H9 (cell line): ENCODE data around the gene SLC9A7. TPM values are rescaled to one million over a fixed set of nuclear protein-coding genes. Genes with fewer than 3 reads are reported as not detected.

Source experiments
- DNase-seq: peaks from one replicate; pipeline ENCODE4 v3.0.0-alpha.2; 2017
- H2AFZ ChIP-seq: one replicate; pipeline ENCODE4 v1.6.1; 2013; ENCODE audit warnings: mild to moderate bottlenecking, low read length, control low read depth, moderate library complexity
- H2AK5ac ChIP-seq: 2 replicates; pipeline ENCODE4 v1.6.1; 2013; ENCODE audit warnings: low read length, control low read depth, mixed read lengths; ENCODE audit not compliant: insufficient read length
- H2BK120ac ChIP-seq: one replicate; pipeline ENCODE4 v1.6.1; 2013; ENCODE audit warnings: low read depth, mild to moderate bottlenecking, low read length, control low read depth, inconsistent platforms; ENCODE audit not compliant: poor library complexity, severe bottlenecking
- H2BK12ac ChIP-seq: 2 replicates; pipeline ENCODE4 v1.6.1; 2013; ENCODE audit warnings: low read length, control low read depth, mixed read lengths, low read depth; ENCODE audit not compliant: insufficient read length
- H2BK15ac ChIP-seq: 2 replicates; pipeline ENCODE4 v1.6.1; 2013; ENCODE audit warnings: low read depth, low read length, control low read depth
- H2BK20ac ChIP-seq: one replicate; pipeline ENCODE4 v1.6.1; 2013; ENCODE audit warnings: low read depth, mild to moderate bottlenecking, low read length, control low read depth, inconsistent platforms; ENCODE audit not compliant: poor library complexity, severe bottlenecking
- H2BK5ac ChIP-seq: 2 replicates; pipeline ENCODE4 v1.6.1; 2013; ENCODE audit warnings: low read length, control low read depth, mixed read lengths; ENCODE audit not compliant: insufficient read length
- H3K14ac ChIP-seq: 2 replicates; pipeline ENCODE4 v1.6.1; 2013; ENCODE audit warnings: low read length, control low read depth; ENCODE audit not compliant: insufficient read depth
- H3K18ac ChIP-seq: 2 replicates; pipeline ENCODE4 v1.6.1; 2013; ENCODE audit warnings: low read depth, mild to moderate bottlenecking, mixed read lengths, low read length, control low read depth; ENCODE audit not compliant: insufficient read length
- H3K23ac ChIP-seq: 2 replicates; pipeline ENCODE4 v1.6.1; 2013; ENCODE audit warnings: low read length, control low read depth, mixed read lengths, low read depth; ENCODE audit not compliant: insufficient read length
- H3K23me2 ChIP-seq: 2 replicates; pipeline ENCODE4 v1.6.1; 2013; ENCODE audit warnings: low read depth, mild to moderate bottlenecking, mixed read lengths, low read length, control low read depth; ENCODE audit not compliant: insufficient read length, poor library complexity, severe bottlenecking
- H3K27ac ChIP-seq: 2 replicates; pipeline ENCODE4 v1.5.1; 2013; ENCODE audit warnings: low read length, control low read depth, mixed read lengths, low read depth; ENCODE audit not compliant: insufficient read length
- H3K27me3 ChIP-seq: 2 replicates; pipeline ENCODE4 v1.6.1; 2013; ENCODE audit warnings: low read length, control low read depth, inconsistent platforms; ENCODE audit not compliant: insufficient read depth
- H3K4ac ChIP-seq: 2 replicates; pipeline ENCODE4 v1.6.1; 2013; ENCODE audit warnings: low read depth, mild to moderate bottlenecking, control low read depth, inconsistent platforms, low read length, moderate library complexity
- H3K4me1 ChIP-seq: 2 replicates; pipeline ENCODE4 v1.6.1; 2013; ENCODE audit warnings: low read length, control low read depth, inconsistent platforms; ENCODE audit not compliant: insufficient read depth
- H3K4me2 ChIP-seq: 2 replicates; pipeline ENCODE4 v1.6.1; 2013; ENCODE audit warnings: low read length, control low read depth, mixed read lengths; ENCODE audit not compliant: insufficient read length, insufficient read depth
- H3K56ac ChIP-seq: 2 replicates; pipeline ENCODE4 v1.6.1; 2013; ENCODE audit warnings: low read depth, mild to moderate bottlenecking, mixed read lengths, low read length, control low read depth; ENCODE audit not compliant: insufficient read length
- H3K79me1 ChIP-seq: 2 replicates; pipeline ENCODE4 v1.6.1; 2013; ENCODE audit warnings: low read depth, mild to moderate bottlenecking, moderate library complexity, low read length, control low read depth, inconsistent platforms; ENCODE audit not compliant: insufficient read depth, poor library complexity, severe bottlenecking
- H3K79me2 ChIP-seq: 2 replicates; pipeline ENCODE4 v1.6.1; 2013; ENCODE audit warnings: low read length, control low read depth, inconsistent platforms; ENCODE audit not compliant: insufficient read depth
- H3K9ac ChIP-seq: 2 replicates; pipeline ENCODE4 v1.6.1; 2013; ENCODE audit warnings: low read length, control low read depth, mixed read lengths; ENCODE audit not compliant: insufficient read length; ENCODE audit errors: extremely low read depth
- H3K9me3 ChIP-seq: one replicate; pipeline ENCODE4 v1.6.1; 2013; ENCODE audit warnings: low read depth, low read length, inconsistent platforms; ENCODE audit not compliant: control insufficient read depth
- H3T11ph ChIP-seq: one replicate; pipeline ENCODE4 v1.6.1; 2013; ENCODE audit warnings: mild to moderate bottlenecking, low read length, control low read depth, inconsistent platforms
- H4K20me1 ChIP-seq: one replicate; pipeline ENCODE4 v1.6.1; 2013; ENCODE audit not compliant: control insufficient read depth, insufficient read length, insufficient read depth
- H4K5ac ChIP-seq: 2 replicates; pipeline ENCODE4 v1.6.1; 2013; ENCODE audit warnings: low read depth, mild to moderate bottlenecking, mixed read lengths, low read length, control low read depth; ENCODE audit not compliant: insufficient read length
- H4K8ac ChIP-seq: replicated peaks from 2 replicates; pipeline ENCODE4 v1.6.1; 2013; ENCODE audit warnings: low read length, control low read depth, mixed read lengths, low read depth; ENCODE audit not compliant: insufficient read length
- H4K91ac ChIP-seq: 2 replicates; pipeline ENCODE4 v1.6.1; 2013; ENCODE audit warnings: low read depth, mild to moderate bottlenecking, moderate library complexity, mixed read lengths, low read length, control low read depth; ENCODE audit not compliant: insufficient read length
- H3K27ac Mint-ChIP-seq, 3 experiments: 2 replicates in 2 of 3; 3 replicates in 1 of 3; pipeline ENCODE4 v1.8.0; 2020 to 2021; ENCODE audit warnings: mixed read lengths in 3 of 3, mild to moderate bottlenecking in 1 of 3, moderate library complexity in 1 of 3
- H3K27me3 Mint-ChIP-seq: 2 replicates; pipeline ENCODE4 v1.8.0; 2021; ENCODE audit warnings: low read depth, mild to moderate bottlenecking, moderate library complexity, mixed read lengths
- H3K36me3 Mint-ChIP-seq, 3 experiments: 2 replicates in 2 of 3; 3 replicates in 1 of 3; pipeline ENCODE4 v1.8.0; 2020 to 2021; ENCODE audit warnings: low read depth in 3 of 3, mixed read lengths in 3 of 3; ENCODE audit not compliant: insufficient read depth in 1 of 3
- H3K4me1 Mint-ChIP-seq, 2 experiments: 2 replicates each; pipeline ENCODE4 v1.8.0; 2020; ENCODE audit warnings: mixed read lengths in 2 of 2
- H3K4me3 Mint-ChIP-seq, 2 experiments: 2 replicates in 1 of 2; 3 replicates in 1 of 2; pipeline ENCODE4 v1.8.0; 2020 to 2021; ENCODE audit warnings: mild to moderate bottlenecking in 2 of 2, mixed read lengths in 2 of 2, moderate library complexity in 1 of 2
- H3K9me3 Mint-ChIP-seq, 2 experiments: 2 replicates in 1 of 2; 3 replicates in 1 of 2; pipeline ENCODE4 v1.8.0; 2020; ENCODE audit warnings: mild to moderate bottlenecking in 2 of 2, mixed read lengths in 2 of 2, moderate library complexity in 1 of 2
- WGBS: extraction: QIAGEN DNeasy Blood & Tissue Kit; methylation state at CpG from one replicate; pipeline ENCODE4 v1.1.7; 2013; ENCODE audit warnings: missing lambda C conversion rate, low lambda C conversion rate, mixed read lengths; ENCODE audit not compliant: insufficient read length; ENCODE audit errors: extremely low coverage; 5-methylcytosine and 5-hydroxymethylcytosine counted together
- total RNA-seq: library from RNA; stranded (reverse); gene quantifications from 2 replicates; pipeline ENCODE4 v1.2.1, GENCODE V29; 2021
- TF ChIP-seq, protein P1 (sequence below): fragments of 200-600 bp; sonication (generic); conservative IDR thresholded peaks from 3 replicates; pipeline ENCODE4 v1.8.0; 2021; ENCODE audit warnings: antibody characterized with exemption, mild to moderate bottlenecking

Gene SLC9A7
- total RNA-seq, 1 experiment from 2014 or later = 5.9 TPM

DNA sequence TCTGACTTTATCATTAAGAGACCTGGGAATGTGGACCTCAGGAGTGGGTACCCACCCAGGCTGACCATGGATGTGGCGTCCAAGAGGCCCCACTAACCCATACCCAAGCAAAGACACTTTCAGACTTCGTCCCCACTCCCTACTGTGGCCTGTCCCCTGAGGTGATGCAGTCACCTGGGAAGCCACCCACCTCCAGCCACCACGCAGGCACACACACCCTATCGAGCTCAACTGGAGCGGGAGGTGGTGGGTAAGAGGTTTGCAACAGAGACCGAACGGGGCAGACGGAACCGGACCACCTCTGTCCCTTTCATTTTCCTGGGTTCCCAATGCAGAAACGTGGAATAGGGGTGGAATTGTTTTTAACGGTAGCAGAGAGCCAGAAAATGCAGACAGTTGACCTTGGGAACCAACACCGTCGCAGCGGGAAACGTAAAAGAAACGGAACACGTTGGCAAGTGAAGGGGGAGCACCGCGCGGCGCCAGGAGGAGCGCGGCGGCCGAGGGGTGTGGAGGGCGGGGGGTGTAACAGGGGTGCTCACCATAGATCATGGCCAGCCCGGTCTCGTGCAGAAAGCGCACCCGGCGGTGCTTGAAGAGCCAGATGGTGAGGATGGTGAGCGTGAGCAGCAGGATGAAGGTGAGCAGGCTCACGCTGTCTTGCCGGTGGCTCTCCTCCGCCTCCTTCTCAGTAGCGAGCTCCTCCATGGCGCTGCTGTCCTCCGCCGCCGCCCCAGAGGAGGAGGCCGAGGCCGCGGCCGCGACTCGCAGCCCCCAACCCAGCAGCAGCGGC, 559 bp downstream of the SLC9A7 start:
- Histone ChIP-seq H3K4me2 (peak overlapping the region; percentile 85), H3K27me3 (no peaks in the 10 kb centered on the region), H2BK20ac (no peak overlapping the region), H2BK15ac (no peak overlapping the region), H3K9ac (peak overlapping the region; percentile 27), H4K20me1 (no peaks in the 10 kb centered on the region), H4K8ac (no peak overlapping the region), H3K14ac (no peak overlapping the region; the same call in 1 of the 2 replicates), H3K27ac (no peak overlapping the region), H3K23ac (no peak overlapping the region), H3K79me1 (no peaks in the 10 kb centered on the region), H3K9me3 (peaks cover 18% of the 10 kb centered on the region), H4K5ac (no peak overlapping the region), H3K23me2 (peaks cover 12% of the 10 kb centered on the region), H3K18ac (no peak overlapping the region), H2AFZ (no peak overlapping the region), H2BK12ac (no peak overlapping the region), H3K4ac (no peak overlapping the region), H3K56ac (no peak overlapping the region), H2BK5ac (no peak overlapping the region), H2BK120ac (no peak overlapping the region), H2AK5ac (no peak overlapping the region), H3T11ph (no peak overlapping the region), H3K79me2 (peaks cover 4% of the 10 kb centered on the region; the same call in 1 of the 2 replicates), H3K4me1 (peaks cover 5% of the 10 kb centered on the region; the same call in 1 of the 2 replicates), H4K91ac (no peak overlapping the region)
- peaks cover 4 to 9% (median 7%) of the 10 kb centered on the region in 3 experiments; a peak in 4 of 7 replicates for H3K36me3 Mint-ChIP-seq
- WGBS = no CpG with 5 or more reads among the region's 47 CpGs
- peak overlapping the region; percentile 78 to 90 for H3K4me3 Mint-ChIP-seq
- TF ChIP-seq, protein P1, sequence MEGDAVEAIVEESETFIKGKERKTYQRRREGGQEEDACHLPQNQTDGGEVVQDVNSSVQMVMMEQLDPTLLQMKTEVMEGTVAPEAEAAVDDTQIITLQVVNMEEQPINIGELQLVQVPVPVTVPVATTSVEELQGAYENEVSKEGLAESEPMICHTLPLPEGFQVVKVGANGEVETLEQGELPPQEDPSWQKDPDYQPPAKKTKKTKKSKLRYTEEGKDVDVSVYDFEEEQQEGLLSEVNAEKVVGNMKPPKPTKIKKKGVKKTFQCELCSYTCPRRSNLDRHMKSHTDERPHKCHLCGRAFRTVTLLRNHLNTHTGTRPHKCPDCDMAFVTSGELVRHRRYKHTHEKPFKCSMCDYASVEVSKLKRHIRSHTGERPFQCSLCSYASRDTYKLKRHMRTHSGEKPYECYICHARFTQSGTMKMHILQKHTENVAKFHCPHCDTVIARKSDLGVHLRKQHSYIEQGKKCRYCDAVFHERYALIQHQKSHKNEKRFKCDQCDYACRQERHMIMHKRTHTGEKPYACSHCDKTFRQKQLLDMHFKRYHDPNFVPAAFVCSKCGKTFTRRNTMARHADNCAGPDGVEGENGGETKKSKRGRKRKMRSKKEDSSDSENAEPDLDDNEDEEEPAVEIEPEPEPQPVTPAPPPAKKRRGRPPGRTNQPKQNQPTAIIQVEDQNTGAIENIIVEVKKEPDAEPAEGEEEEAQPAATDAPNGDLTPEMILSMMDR = no peak
- DNase-seq = peak; percentile 35
- H3K9me3 Mint-ChIP-seq = peaks cover 78 to 84% of the 10 kb centered on the region in 2 experiments
- H3K27me3 Mint-ChIP-seq = peaks cover 10% of the 10 kb centered on the region
- peaks cover 33 to 35% of the 10 kb centered on the region in 2 experiments for H3K4me1 Mint-ChIP-seq
- peak overlapping the region in 1 of 3 experiments; percentile 5; a peak in 1 of 7 replicates for H3K27ac Mint-ChIP-seq
